Caco-2 (cell line): ENCODE results near the gene CDH13. TPM values are rescaled to one million over a fixed set of nuclear protein-coding genes. Genes with fewer than 3 reads are reported as not detected.

ENCODE experiments used
- BruUV-seq: library from RNA; stranded (reverse); fragments of 400-500 nt; replicated peaks from 2 replicates; lab custom pipeline; 2021; lab: Mats Ljungman, UMichigan
- CTCF ChIA-PET: fragments of 300-600 bp; sonication (Branson Sonifier 250); formaldehyde crosslinking; loops from one replicate; lab custom pipeline; 2022; ENCODE audit warnings: antibody characterized with exemption; lab: Charles Lee
- POLR2A ChIA-PET: fragments of 300-600 bp; sonication (Branson Sonifier 250); formaldehyde crosslinking; loops from one replicate; lab custom pipeline; 2022; ENCODE audit warnings: antibody characterized with exemption; lab: Charles Lee
- DNase-seq, 2 experiments: peaks; one replicate each; pipeline versions ENCODE4 v3.0.0 to v3.0.0-alpha.2; 2020 to 2022
- H3K27me3 ChIP-seq: replicated peaks from 2 replicates; pipeline ENCODE4 v1.6.0; 2011; ENCODE audit warnings: low read length; ENCODE audit not compliant: control insufficient read depth, insufficient read depth
- H3K36me3 ChIP-seq: 2 replicates; pipeline ENCODE4 v1.5.1; 2011; ENCODE audit warnings: low read length; ENCODE audit not compliant: control insufficient read depth, insufficient read depth
- H3K4me1 ChIP-seq: fragments of 250-450 bp; sonication (Bioruptor Pico); 2 replicates; pipeline ENCODE4 v1.5.1; 2020; ENCODE audit warnings: mild to moderate bottlenecking
- H3K4me3 ChIP-seq: 2 replicates; pipeline ENCODE4 v1.5.1; 2011; ENCODE audit warnings: low read depth, mild to moderate bottlenecking, control low read depth, low read length
- H3K9me3 ChIP-seq: fragments of 250-450 bp; sonication (Bioruptor Pico); 2 replicates; pipeline ENCODE4 v1.5.1; 2020; ENCODE audit warnings: mild to moderate bottlenecking, moderate library complexity
- H3K27ac Mint-ChIP-seq: one replicate; pipeline ENCODE4 v1.8.0; 2022; ENCODE audit warnings: mixed read lengths; ENCODE audit not compliant: unreplicated experiment
- H3K27me3 Mint-ChIP-seq: one replicate; pipeline ENCODE4 v1.8.0; 2022; ENCODE audit warnings: mixed read lengths; ENCODE audit not compliant: insufficient read depth, unreplicated experiment
- H3K36me3 Mint-ChIP-seq: one replicate; pipeline ENCODE4 v1.8.0; 2022; ENCODE audit warnings: mild to moderate bottlenecking, mixed read lengths; ENCODE audit not compliant: insufficient read depth, unreplicated experiment
- H3K4me1 Mint-ChIP-seq: one replicate; pipeline ENCODE4 v1.8.0; 2022; ENCODE audit warnings: low read depth, mixed read lengths; ENCODE audit not compliant: unreplicated experiment
- H3K4me3 Mint-ChIP-seq: one replicate; pipeline ENCODE4 v1.8.0; 2022; ENCODE audit warnings: mild to moderate bottlenecking, moderate library complexity, mixed read lengths; ENCODE audit not compliant: unreplicated experiment
- H3K9me3 Mint-ChIP-seq: one replicate; pipeline ENCODE4 v1.8.0; 2022; ENCODE audit warnings: mixed read lengths; ENCODE audit not compliant: unreplicated experiment
- intact Hi-C: fragments of 100-400 bp; cut with micrococcal nuclease; formaldehyde crosslinking; loops from one replicate; pipeline ENCODE4 v1.10.0; 2022; ENCODE audit not compliant: unreplicated experiment
- total RNA-seq: library from RNA; stranded (reverse); gene quantifications from 2 replicates; pipeline ENCODE4 v1.2.3, GENCODE V29; 2022
- TF ChIP-seq, protein P1 (sequence below), 2 experiments: fragments of 200-600 bp in 1 of 2; IDR thresholded peaks; 1 replicate in 1 of 2; 2 replicates in 1 of 2; pipeline versions ENCODE4 v1.5.1 to v1.8.0; 2011 to 2022; ENCODE audit warnings: antibody characterized with exemption in 1 of 2, control low read depth in 1 of 2, inconsistent platforms in 1 of 2, low read depth in 1 of 2, low read length in 1 of 2, mild to moderate bottlenecking in 1 of 2, moderate library complexity in 1 of 2; ENCODE audit not compliant: insufficient read depth in 1 of 2, severe bottlenecking in 1 of 2, unreplicated experiment in 1 of 2

The CDH13 gene
- total RNA-seq, 1 experiment from 2014 or later: 2.2 TPM

DNA sequence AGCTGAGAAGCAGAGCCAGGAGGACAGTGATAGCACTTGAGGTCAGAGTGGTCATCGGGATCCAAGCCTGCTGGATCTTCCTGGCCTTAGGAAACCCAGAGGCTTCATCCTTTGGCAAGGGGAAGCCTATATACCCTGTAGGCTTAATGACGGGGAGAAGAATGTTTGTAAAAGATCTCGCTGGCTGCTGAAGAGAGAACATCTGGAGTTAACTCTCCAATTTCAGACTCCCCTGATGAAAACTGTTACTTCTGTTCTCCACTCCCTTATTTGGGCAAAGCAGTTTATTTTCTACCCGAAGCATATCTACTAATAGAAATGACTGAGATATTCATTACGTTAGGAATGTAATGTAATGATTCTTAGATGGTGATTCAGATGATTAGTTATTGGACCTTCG lies 487.0 kb downstream of the CDH13 start:
- POLR2A ChIA-PET: no interaction called here
- intact Hi-C loops: loop anchor here (1.0 to 2.0 kb wide), 2 partner anchors 23 to 101 kb away; no protein-coding TSS in a partner anchor
- no peaks in the 10 kb centered on the region for H3K36me3 Mint-ChIP-seq
- no peak overlapping the region for H3K4me3 Mint-ChIP-seq
- TF ChIP-seq, protein P1, sequence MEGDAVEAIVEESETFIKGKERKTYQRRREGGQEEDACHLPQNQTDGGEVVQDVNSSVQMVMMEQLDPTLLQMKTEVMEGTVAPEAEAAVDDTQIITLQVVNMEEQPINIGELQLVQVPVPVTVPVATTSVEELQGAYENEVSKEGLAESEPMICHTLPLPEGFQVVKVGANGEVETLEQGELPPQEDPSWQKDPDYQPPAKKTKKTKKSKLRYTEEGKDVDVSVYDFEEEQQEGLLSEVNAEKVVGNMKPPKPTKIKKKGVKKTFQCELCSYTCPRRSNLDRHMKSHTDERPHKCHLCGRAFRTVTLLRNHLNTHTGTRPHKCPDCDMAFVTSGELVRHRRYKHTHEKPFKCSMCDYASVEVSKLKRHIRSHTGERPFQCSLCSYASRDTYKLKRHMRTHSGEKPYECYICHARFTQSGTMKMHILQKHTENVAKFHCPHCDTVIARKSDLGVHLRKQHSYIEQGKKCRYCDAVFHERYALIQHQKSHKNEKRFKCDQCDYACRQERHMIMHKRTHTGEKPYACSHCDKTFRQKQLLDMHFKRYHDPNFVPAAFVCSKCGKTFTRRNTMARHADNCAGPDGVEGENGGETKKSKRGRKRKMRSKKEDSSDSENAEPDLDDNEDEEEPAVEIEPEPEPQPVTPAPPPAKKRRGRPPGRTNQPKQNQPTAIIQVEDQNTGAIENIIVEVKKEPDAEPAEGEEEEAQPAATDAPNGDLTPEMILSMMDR (IDR thresholded peaks at IDR 0.05; ENCODE audit: insufficient read depth in 1 of 2, low read depth in 1 of 2, low read length in 1 of 2, severe bottlenecking in 1 of 2, unreplicated experiment in 1 of 2): no peak
- Histone ChIP-seq H3K27me3 (no peaks in the 10 kb centered on the region; the same call in 1 of the 2 replicates), H3K4me1 (no peaks in the 10 kb centered on the region), H3K9me3 (no peaks in the 10 kb centered on the region), H3K4me3 (no peak overlapping the region), H3K36me3 (no peaks in the 10 kb centered on the region)
- H3K27me3 Mint-ChIP-seq: peaks cover 2% of the 10 kb centered on the region
- H3K27ac Mint-ChIP-seq: no peak overlapping the region
- H3K9me3 Mint-ChIP-seq: no peaks in the 10 kb centered on the region
- no peak for DNase-seq
- no TSS peak for BruUV-seq
- CTCF ChIA-PET: interaction anchor here (0.6 to 1.3 kb wide), 3 partner anchors 70 to 333 kb away, joined by 4 to 11 read pairs (median 7); no protein-coding TSS in a partner anchor
- H3K4me1 Mint-ChIP-seq: no peaks in the 10 kb centered on the region

DNA sequence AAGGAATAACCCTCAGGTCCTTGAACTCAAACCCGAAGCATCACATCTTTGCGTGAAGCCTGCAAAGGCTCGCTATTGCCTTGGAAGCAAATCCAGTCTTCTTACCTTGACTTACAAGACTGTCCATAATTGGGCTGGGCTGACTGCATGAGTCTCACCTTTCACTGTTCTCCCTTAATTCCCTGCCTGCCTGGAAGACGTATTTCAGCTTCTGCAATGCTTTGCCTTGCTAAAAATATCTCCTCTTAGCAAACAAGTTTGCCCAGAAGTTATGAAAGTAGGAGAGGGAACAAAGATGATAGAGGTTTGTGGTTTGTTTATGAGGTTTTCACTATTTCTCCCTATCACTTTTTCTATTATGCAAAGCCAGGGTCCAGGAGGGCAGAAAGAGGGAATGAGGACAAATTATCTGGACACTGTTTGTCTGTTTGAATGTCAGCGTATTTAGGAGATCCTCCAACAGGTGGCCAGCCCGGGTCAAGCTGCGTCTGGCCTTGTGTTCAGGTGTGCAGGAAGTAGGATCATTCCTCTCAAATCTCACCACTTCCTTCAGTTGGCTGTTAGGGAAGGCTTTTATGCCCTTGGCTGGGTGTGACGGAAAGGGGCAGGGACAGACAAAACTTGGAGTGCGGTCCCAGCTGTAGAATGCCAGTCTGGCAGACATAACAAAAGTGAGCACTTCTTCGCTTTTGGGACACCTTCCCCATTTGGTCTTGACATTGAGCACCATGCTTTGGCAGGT lies 488.9 kb downstream of the CDH13 start:
- Mint-ChIP-seq H3K9me3 (no peaks in the 10 kb centered on the region), H3K36me3 (no peaks in the 10 kb centered on the region), H3K27ac (no peak overlapping the region), H3K4me1 (no peaks in the 10 kb centered on the region), H3K27me3 (peaks cover 2% of the 10 kb centered on the region), H3K4me3 (no peak overlapping the region)
- H3K27me3 ChIP-seq: no peaks in the 10 kb centered on the region; the same call in 1 of the 2 replicates
- CTCF ChIA-PET: no interaction called here
- POLR2A ChIA-PET: no interaction called here
- H3K36me3 ChIP-seq: no peaks in the 10 kb centered on the region
- H3K4me3 ChIP-seq: no peak overlapping the region
- intact Hi-C loops: no loop called here
- TF ChIP-seq, protein P1 (IDR thresholded peaks at IDR 0.05; ENCODE audit: insufficient read depth in 1 of 2, low read depth in 1 of 2, low read length in 1 of 2, severe bottlenecking in 1 of 2, unreplicated experiment in 1 of 2): no peak
- H3K9me3 ChIP-seq: no peaks in the 10 kb centered on the region
- DNase-seq: peak in 1 of 2 experiments; percentile 10
- no TSS peak for BruUV-seq
- no peaks in the 10 kb centered on the region for H3K4me1 ChIP-seq

- TF ChIP-seq, protein P1 (IDR thresholded peaks at IDR 0.05; ENCODE audit: insufficient read depth in 1 of 2, low read depth in 1 of 2, low read length in 1 of 2, severe bottlenecking in 1 of 2, unreplicated experiment in 1 of 2): no peak
- ChIA-PET CTCF (no interaction called here), POLR2A (no interaction called here)
- intact Hi-C loops: no loop called here
- H3K36me3 ChIP-seq: no peaks in the 10 kb centered on the region
- no peak for DNase-seq
- H3K4me3 ChIP-seq: no peak overlapping the region
- H3K27me3 ChIP-seq: no peaks in the 10 kb centered on the region; the same call in 1 of the 2 replicates
- H3K36me3 Mint-ChIP-seq: no peaks in the 10 kb centered on the region
- H3K9me3 Mint-ChIP-seq: no peaks in the 10 kb centered on the region
- H3K4me3 Mint-ChIP-seq: no peak overlapping the region
- BruUV-seq: no TSS peak
- no peaks in the 10 kb centered on the region for H3K4me1 Mint-ChIP-seq
- no peaks in the 10 kb centered on the region for H3K9me3 ChIP-seq
- H3K4me1 ChIP-seq: no peaks in the 10 kb centered on the region
- H3K27me3 Mint-ChIP-seq: peaks cover 2% of the 10 kb centered on the region
- no peak overlapping the region for H3K27ac Mint-ChIP-seq
These were observed 489.6 kb downstream of the CDH13 start for GRCh38 chr16:83116274-83116892.
